Large intestine (tissue), 3 donors: ENCODE data around the gene ARL14EP. TPM values are rescaled to one million over a fixed set of nuclear protein-coding genes. Genes with fewer than 3 reads are reported as not detected.

Source experiments
- DNase-seq, 2 donors: peaks; one replicate each; pipeline versions ENCODE4 v3.0.0 to v3.0.0-alpha.2; 2013
- H3K27ac ChIP-seq: one replicate; pipeline ENCODE4 v1.5.1; 2013; ENCODE audit warnings: low read length
- H3K27me3 ChIP-seq: 2 replicates; pipeline ENCODE4 v1.6.1; 2013; ENCODE audit warnings: low read length; ENCODE audit not compliant: control insufficient read depth, insufficient read depth
- H3K36me3 ChIP-seq: 2 replicates; pipeline ENCODE4 v1.6.1; 2013; ENCODE audit warnings: low read length; ENCODE audit not compliant: control insufficient read depth, insufficient read depth
- H3K4me1 ChIP-seq: one replicate; pipeline ENCODE4 v1.6.1; 2013; ENCODE audit warnings: low read length; ENCODE audit not compliant: control insufficient read depth, insufficient read depth
- H3K4me3 ChIP-seq: one replicate; pipeline ENCODE4 v1.5.1; 2013; ENCODE audit warnings: low read length
- H3K9me3 ChIP-seq: one replicate; pipeline ENCODE4 v1.6.1; 2013; ENCODE audit warnings: mild to moderate bottlenecking, low read depth, low read length, moderate library complexity; ENCODE audit not compliant: control insufficient read depth
- WGBS: methylation state at CpG from one replicate; pipeline ENCODE4 v1.1.5; 2013; ENCODE audit warnings: low lambda C conversion rate; ENCODE audit not compliant: insufficient coverage; 5-methylcytosine and 5-hydroxymethylcytosine counted together
- polyA plus RNA-seq: library from polyadenylated mRNA; unstranded; fragments of 120-200 nt; gene quantifications from one replicate; pipeline ENCODE4 v1.2.1, GENCODE V29; 2013

Gene ARL14EP
- polyA plus RNA-seq, 1 donor: 26.3 TPM

- Histone ChIP-seq H3K36me3 (no peaks in the 10 kb centered on the region), H3K4me3 (peak overlapping the region; percentile 68), H3K27me3 (peaks cover 10% of the 10 kb centered on the region), H3K27ac (no peak overlapping the region), H3K9me3 (no peaks in the 10 kb centered on the region), H3K4me1 (no peaks in the 10 kb centered on the region)
- no CpG with 5 or more reads among the region's 6 CpGs for WGBS
- DNase-seq: no peak
These were observed 713 bp upstream of the ARL14EP start for GRCh38 chr11:30322191-30322590.

- H3K9me3 ChIP-seq: no peaks in the 10 kb centered on the region
- no peak overlapping the region for H3K4me3 ChIP-seq
- DNase-seq: no peak
- no peaks in the 10 kb centered on the region for H3K4me1 ChIP-seq
- H3K27ac ChIP-seq: no peak overlapping the region
- no peaks in the 10 kb centered on the region for H3K27me3 ChIP-seq
- no peaks in the 10 kb centered on the region for H3K36me3 ChIP-seq
- no CpG with 5 or more reads among the region's 2 CpGs for WGBS
These were observed 3.3 kb downstream of the ARL14EP start for GRCh38 chr11:30326114-30326778.

- Histone ChIP-seq H3K27ac (no peak overlapping the region), H3K9me3 (no peaks in the 10 kb centered on the region), H3K4me3 (no peak overlapping the region), H3K36me3 (no peaks in the 10 kb centered on the region), H3K4me1 (no peaks in the 10 kb centered on the region), H3K27me3 (no peaks in the 10 kb centered on the region)
- 100% methylated on average over 1 of the region's 2 CpGs for WGBS
- no peak for DNase-seq
These were observed 4.0 kb downstream of the ARL14EP start for GRCh38 chr11:30326906-30327305.

GRCh38 chr11:30328681-30329080 is 5.8 kb downstream of the ARL14EP start:
- H3K9me3 ChIP-seq: no peaks in the 10 kb centered on the region
- H3K27me3 ChIP-seq: no peaks in the 10 kb centered on the region
- H3K36me3 ChIP-seq: peaks cover 10% of the 10 kb centered on the region

GRCh38 chr11:30329150-30329940 is 6.4 kb downstream of the ARL14EP start:
- Histone ChIP-seq H3K9me3 (no peaks in the 10 kb centered on the region), H3K4me1 (no peaks in the 10 kb centered on the region), H3K27ac (no peak overlapping the region), H3K27me3 (no peaks in the 10 kb centered on the region), H3K36me3 (peaks cover 11% of the 10 kb centered on the region), H3K4me3 (no peak overlapping the region)
- 73% methylated on average over 4 of the region's 4 CpGs for WGBS
- no peak for DNase-seq

More at GRCh38 chr11:30328681-30329080, 5.8 kb downstream of the ARL14EP start:
- H3K27ac ChIP-seq: no peak overlapping the region
- H3K4me3 ChIP-seq: no peak overlapping the region
- no peak for DNase-seq
- H3K4me1 ChIP-seq: no peaks in the 10 kb centered on the region

- Histone ChIP-seq H3K9me3 (no peaks in the 10 kb centered on the region), H3K36me3 (peaks cover 29% of the 10 kb centered on the region), H3K27me3 (no peaks in the 10 kb centered on the region), H3K4me1 (no peaks in the 10 kb centered on the region), H3K27ac (no peak overlapping the region), H3K4me3 (no peak overlapping the region)
- WGBS: 70% methylated on average over 3 of the region's 3 CpGs
- DNase-seq: no peak
These were observed 10.5 kb downstream of the ARL14EP start for GRCh38 chr11:30333405-30333804.

GRCh38 chr11:30342736-30343166 is 19.8 kb downstream of the ARL14EP start:
- Histone ChIP-seq H3K9me3 (no peaks in the 10 kb centered on the region), H3K4me1 (no peaks in the 10 kb centered on the region), H3K4me3 (no peak overlapping the region), H3K36me3 (peaks cover 2% of the 10 kb centered on the region), H3K27ac (no peak overlapping the region), H3K27me3 (no peaks in the 10 kb centered on the region)
- WGBS: 88% methylated on average over 1 of the region's 1 CpG
- no peak for DNase-seq

GRCh38 chr11:30344085-30344484 is 21.2 kb downstream of the ARL14EP start:
- no peaks in the 10 kb centered on the region for H3K27me3 ChIP-seq
- H3K4me1 ChIP-seq: no peaks in the 10 kb centered on the region
- no peaks in the 10 kb centered on the region for H3K9me3 ChIP-seq
- no peak overlapping the region for H3K4me3 ChIP-seq
- no peak for DNase-seq
- peaks cover 2% of the 10 kb centered on the region for H3K36me3 ChIP-seq
- no peak overlapping the region for H3K27ac ChIP-seq

GRCh38 chr11:30345644-30346043 is 22.7 kb downstream of the ARL14EP start:
- Histone ChIP-seq H3K27me3 (no peaks in the 10 kb centered on the region), H3K27ac (no peak overlapping the region), H3K36me3 (no peaks in the 10 kb centered on the region), H3K4me3 (no peak overlapping the region), H3K4me1 (no peaks in the 10 kb centered on the region), H3K9me3 (no peaks in the 10 kb centered on the region)
- WGBS: 100% methylated on average over 1 of the region's 4 CpGs
- no peak for DNase-seq

GRCh38 chr11:30346068-30346688 is 23.3 kb downstream of the ARL14EP start:
- Histone ChIP-seq H3K4me3 (no peak overlapping the region), H3K27me3 (no peaks in the 10 kb centered on the region), H3K4me1 (no peaks in the 10 kb centered on the region), H3K27ac (no peak overlapping the region), H3K36me3 (no peaks in the 10 kb centered on the region), H3K9me3 (no peaks in the 10 kb centered on the region)
- WGBS: 0% methylated on average over 2 of the region's 5 CpGs
- DNase-seq: peak; percentile 37 to 42
